Measurements from ENCODE around the gene MTMR12.

The MTMR12 gene

GRCh38 chr5:32272746-32273145 is 40.0 kb downstream of the MTMR12 start:
- Histone ChIP-seq H3K4me1 (ENCODE audit: insufficient read depth, insufficient read length) (no peaks in the 10 kb centered on the region), H3K4me3 (ENCODE audit: insufficient read length, low read depth) (no peak overlapping the region), H3K36me3 (ENCODE audit: insufficient read depth, insufficient read length, low read length) (peaks cover 43% of the 10 kb centered on the region), H3K9ac (ENCODE audit: insufficient read length, low read depth) (no peak overlapping the region), H3K27me3 (ENCODE audit: insufficient read depth, insufficient read length) (no peaks in the 10 kb centered on the region), H3K9me3 (ENCODE audit: insufficient read depth, low read length) (no peaks in the 10 kb centered on the region)
- no peak for DNase-seq (ENCODE audit: low read depth, low spot score)
- TF ChIP-seq YY1 (IDR thresholded peaks at IDR 0.05; ENCODE audit: insufficient read depth, insufficient read length) (no peak), SUZ12 (IDR thresholded peaks at IDR 0.05; ENCODE audit: extremely low read depth, insufficient read depth, insufficient read length) (no peak), ZNF274 (IDR thresholded peaks at IDR 0.05; ENCODE audit: low read depth, low read length) (no peak)

- H3K9ac ChIP-seq (ENCODE audit: insufficient read length, low read depth): no peak overlapping the region
- H3K27me3 ChIP-seq (ENCODE audit: insufficient read depth, insufficient read length): no peaks in the 10 kb centered on the region
- TF ChIP-seq YY1 (IDR thresholded peaks at IDR 0.05; ENCODE audit: insufficient read depth, insufficient read length) (no peak), SUZ12 (IDR thresholded peaks at IDR 0.05; ENCODE audit: extremely low read depth, insufficient read depth, insufficient read length) (no peak), ZNF274 (IDR thresholded peaks at IDR 0.05; ENCODE audit: low read depth, low read length) (no peak)
- no peak overlapping the region for H3K4me3 ChIP-seq (ENCODE audit: insufficient read length, low read depth)
- no peaks in the 10 kb centered on the region for H3K9me3 ChIP-seq (ENCODE audit: insufficient read depth, low read length)
- H3K36me3 ChIP-seq (ENCODE audit: insufficient read depth, insufficient read length, low read length): peaks cover 49% of the 10 kb centered on the region
- H3K4me1 ChIP-seq (ENCODE audit: insufficient read depth, insufficient read length): no peaks in the 10 kb centered on the region
- DNase-seq (ENCODE audit: low read depth, low spot score): no peak
These were observed 41.8 kb downstream of the MTMR12 start for GRCh38 chr5:32270946-32271345.

- H3K9ac ChIP-seq (ENCODE audit: insufficient read length, low read depth): no peak overlapping the region
- H3K4me3 ChIP-seq (ENCODE audit: insufficient read length, low read depth): no peak overlapping the region
- H3K36me3 ChIP-seq (ENCODE audit: insufficient read depth, insufficient read length, low read length): peaks cover 51% of the 10 kb centered on the region
- H3K9me3 ChIP-seq (ENCODE audit: insufficient read depth, low read length): no peaks in the 10 kb centered on the region
- no peaks in the 10 kb centered on the region for H3K4me1 ChIP-seq (ENCODE audit: insufficient read depth, insufficient read length)
- DNase-seq (ENCODE audit: low read depth, low spot score): no peak
- H3K27me3 ChIP-seq (ENCODE audit: insufficient read depth, insufficient read length): no peaks in the 10 kb centered on the region
- TF ChIP-seq YY1 (IDR thresholded peaks at IDR 0.05; ENCODE audit: insufficient read depth, insufficient read length) (no peak), SUZ12 (IDR thresholded peaks at IDR 0.05; ENCODE audit: extremely low read depth, insufficient read depth, insufficient read length) (no peak), ZNF274 (IDR thresholded peaks at IDR 0.05; ENCODE audit: low read depth, low read length) (no peak)
These were observed 42.6 kb downstream of the MTMR12 start for GRCh38 chr5:32270178-32270577.

- no peak for TF ChIP-seq SUZ12 (IDR thresholded peaks at IDR 0.05; ENCODE audit: extremely low read depth, insufficient read depth, insufficient read length)
- TF ChIP-seq ZNF274 (IDR thresholded peaks at IDR 0.05; ENCODE audit: low read depth, low read length): no peak
- no peak for TF ChIP-seq YY1 (IDR thresholded peaks at IDR 0.05; ENCODE audit: insufficient read depth, insufficient read length)
- no peaks in the 10 kb centered on the region for H3K27me3 ChIP-seq (ENCODE audit: insufficient read depth, insufficient read length)
- H3K9me3 ChIP-seq (ENCODE audit: insufficient read depth, low read length): no peaks in the 10 kb centered on the region
- H3K4me1 ChIP-seq (ENCODE audit: insufficient read depth, insufficient read length): no peaks in the 10 kb centered on the region
- H3K4me3 ChIP-seq (ENCODE audit: insufficient read length, low read depth): no peak overlapping the region
- no peak overlapping the region for H3K9ac ChIP-seq (ENCODE audit: insufficient read length, low read depth)
- H3K36me3 ChIP-seq (ENCODE audit: insufficient read depth, insufficient read length, low read length): peaks cover 53% of the 10 kb centered on the region
- DNase-seq (ENCODE audit: low read depth, low spot score): no peak
These were observed 46.8 kb downstream of the MTMR12 start for GRCh38 chr5:32265902-32266301.

- Histone ChIP-seq H3K27me3 (ENCODE audit: insufficient read depth, insufficient read length) (no peaks in the 10 kb centered on the region), H3K9ac (ENCODE audit: insufficient read length, low read depth) (no peak overlapping the region), H3K4me3 (ENCODE audit: insufficient read length, low read depth) (no peak overlapping the region), H3K36me3 (ENCODE audit: insufficient read depth, insufficient read length, low read length) (peaks cover 48% of the 10 kb centered on the region), H3K9me3 (ENCODE audit: insufficient read depth, low read length) (no peaks in the 10 kb centered on the region), H3K4me1 (ENCODE audit: insufficient read depth, insufficient read length) (no peaks in the 10 kb centered on the region)
- TF ChIP-seq YY1 (IDR thresholded peaks at IDR 0.05; ENCODE audit: insufficient read depth, insufficient read length) (no peak), SUZ12 (IDR thresholded peaks at IDR 0.05; ENCODE audit: extremely low read depth, insufficient read depth, insufficient read length) (no peak), ZNF274 (IDR thresholded peaks at IDR 0.05; ENCODE audit: low read depth, low read length) (no peak)
- no peak for DNase-seq (ENCODE audit: low read depth, low spot score)
These were observed 47.7 kb downstream of the MTMR12 start for GRCh38 chr5:32264957-32265572.

- Histone ChIP-seq H3K36me3 (ENCODE audit: insufficient read depth, insufficient read length, low read length) (peaks cover 56% of the 10 kb centered on the region), H3K4me3 (ENCODE audit: insufficient read length, low read depth) (no peak overlapping the region), H3K27me3 (ENCODE audit: insufficient read depth, insufficient read length) (no peaks in the 10 kb centered on the region), H3K9ac (ENCODE audit: insufficient read length, low read depth) (no peak overlapping the region), H3K4me1 (ENCODE audit: insufficient read depth, insufficient read length) (no peaks in the 10 kb centered on the region), H3K9me3 (ENCODE audit: insufficient read depth, low read length) (no peaks in the 10 kb centered on the region)
- TF ChIP-seq SUZ12 (IDR thresholded peaks at IDR 0.05; ENCODE audit: extremely low read depth, insufficient read depth, insufficient read length) (no peak), ZNF274 (IDR thresholded peaks at IDR 0.05; ENCODE audit: low read depth, low read length) (no peak), YY1 (IDR thresholded peaks at IDR 0.05; ENCODE audit: insufficient read depth, insufficient read length) (no peak)
- DNase-seq (ENCODE audit: low read depth, low spot score): no peak
These were observed 49.1 kb downstream of the MTMR12 start for GRCh38 chr5:32263684-32264083.

GRCh38 chr5:32261198-32261597 is 51.5 kb downstream of the MTMR12 start:
- H3K4me3 ChIP-seq (ENCODE audit: insufficient read length, low read depth): no peak overlapping the region
- H3K4me1 ChIP-seq (ENCODE audit: insufficient read depth, insufficient read length): no peaks in the 10 kb centered on the region
- H3K9me3 ChIP-seq (ENCODE audit: insufficient read depth, low read length): no peaks in the 10 kb centered on the region
- no peak for TF ChIP-seq YY1 (IDR thresholded peaks at IDR 0.05; ENCODE audit: insufficient read depth, insufficient read length)
- TF ChIP-seq ZNF274 (IDR thresholded peaks at IDR 0.05; ENCODE audit: low read depth, low read length): no peak
- TF ChIP-seq SUZ12 (IDR thresholded peaks at IDR 0.05; ENCODE audit: extremely low read depth, insufficient read depth, insufficient read length): no peak
- H3K36me3 ChIP-seq (ENCODE audit: insufficient read depth, insufficient read length, low read length): peaks cover 50% of the 10 kb centered on the region
- H3K9ac ChIP-seq (ENCODE audit: insufficient read length, low read depth): no peak overlapping the region
- no peak for DNase-seq (ENCODE audit: low read depth, low spot score)
- no peaks in the 10 kb centered on the region for H3K27me3 ChIP-seq (ENCODE audit: insufficient read depth, insufficient read length)
